SU-DHL-6 (cell line): ENCODE data around the gene TNFRSF19.

Experiments
- EZH2phosphoT487 ChIP-seq: fragments of 200-600 bp; sonication (generic), shearing (Covaris generic); conservative IDR thresholded peaks from 2 replicates; pipeline ENCODE4 v1.6.1; 2018; ENCODE audit warnings: mild to moderate bottlenecking, antibody characterized with exemption, low read length, moderate library complexity, mixed read lengths
- TF ChIP-seq, protein P1 (sequence below): fragments of 200-600 bp; sonication (generic); IDR thresholded peaks from one replicate; pipeline ENCODE4 v1.5.1; 2017; ENCODE audit warnings: antibody characterized with exemption, mild to moderate bottlenecking, low read length, moderate library complexity; ENCODE audit not compliant: insufficient read depth, poor library complexity, severe bottlenecking

DNA sequence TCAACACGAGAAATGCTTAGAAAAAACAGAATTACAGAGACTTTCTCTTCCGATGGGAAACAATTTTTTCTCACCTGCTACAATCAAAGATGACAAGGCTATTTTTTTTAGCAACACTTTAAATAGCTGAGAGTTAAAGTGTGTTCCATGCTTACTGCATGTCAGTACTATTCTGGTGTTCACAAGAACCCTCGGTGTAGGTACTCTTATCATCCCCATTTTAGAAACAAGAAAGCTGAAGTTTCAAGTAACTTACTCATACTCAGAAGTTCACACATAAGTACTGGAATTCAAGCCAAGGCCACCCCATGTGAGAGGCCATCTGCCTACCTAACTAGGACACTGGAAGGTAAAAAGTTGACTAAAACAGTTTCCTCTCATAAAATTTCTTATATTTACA is 9.0 kb upstream of the TNFRSF19 start:
- TF ChIP-seq, protein P1, sequence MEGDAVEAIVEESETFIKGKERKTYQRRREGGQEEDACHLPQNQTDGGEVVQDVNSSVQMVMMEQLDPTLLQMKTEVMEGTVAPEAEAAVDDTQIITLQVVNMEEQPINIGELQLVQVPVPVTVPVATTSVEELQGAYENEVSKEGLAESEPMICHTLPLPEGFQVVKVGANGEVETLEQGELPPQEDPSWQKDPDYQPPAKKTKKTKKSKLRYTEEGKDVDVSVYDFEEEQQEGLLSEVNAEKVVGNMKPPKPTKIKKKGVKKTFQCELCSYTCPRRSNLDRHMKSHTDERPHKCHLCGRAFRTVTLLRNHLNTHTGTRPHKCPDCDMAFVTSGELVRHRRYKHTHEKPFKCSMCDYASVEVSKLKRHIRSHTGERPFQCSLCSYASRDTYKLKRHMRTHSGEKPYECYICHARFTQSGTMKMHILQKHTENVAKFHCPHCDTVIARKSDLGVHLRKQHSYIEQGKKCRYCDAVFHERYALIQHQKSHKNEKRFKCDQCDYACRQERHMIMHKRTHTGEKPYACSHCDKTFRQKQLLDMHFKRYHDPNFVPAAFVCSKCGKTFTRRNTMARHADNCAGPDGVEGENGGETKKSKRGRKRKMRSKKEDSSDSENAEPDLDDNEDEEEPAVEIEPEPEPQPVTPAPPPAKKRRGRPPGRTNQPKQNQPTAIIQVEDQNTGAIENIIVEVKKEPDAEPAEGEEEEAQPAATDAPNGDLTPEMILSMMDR = no peak
- no peak for TF ChIP-seq EZH2phosphoT487
